Uterus (tissue), 4 donors: Measurements from ENCODE around the gene TTPAL. TPM values are rescaled to one million over a fixed set of nuclear protein-coding genes. Genes with fewer than 3 reads are reported as not detected.

Experiments used
- DNase-seq, 2 donors: peaks; one replicate each; pipeline ENCODE4 v3.0.0-alpha.2; 2019 to 2020
- H3K27ac ChIP-seq, 2 donors: fragments of 200-600 bp; sonication (generic); 1 replicate in 1 of 2; 2 replicates in 1 of 2; pipeline ENCODE4 v1.5.1; 2016 to 2018
- H3K27me3 ChIP-seq, 2 donors: fragments of 200-600 bp; sonication (generic); one replicate each; pipeline ENCODE4 v1.5.1; 2018 to 2019; ENCODE audit warnings: control low read depth in 1 of 2
- H3K36me3 ChIP-seq, 2 donors: fragments of 200-600 bp; sonication (generic); one replicate each; pipeline ENCODE4 v1.5.1; 2019; ENCODE audit warnings: control low read depth in 1 of 2
- H3K4me1 ChIP-seq, 2 donors: fragments of 200-600 bp; sonication (generic); one replicate each; pipeline ENCODE4 v1.5.1; 2018 to 2019; ENCODE audit warnings: control low read depth in 1 of 2
- H3K4me3 ChIP-seq, 2 donors: fragments of 200-600 bp; sonication (generic); 1 replicate in 1 of 2; 2 replicates in 1 of 2; pipeline ENCODE4 v1.5.1; 2018 to 2019; ENCODE audit warnings: mild to moderate bottlenecking in 1 of 2
- H3K9me3 ChIP-seq, 2 donors: fragments of 200-600 bp; sonication (generic); one replicate each; pipeline ENCODE4 v1.5.1; 2019; ENCODE audit warnings: control low read depth in 1 of 2
- CTCF ChIP-seq, 4 experiments: fragments of 200-600 bp in 2 of 4; fragments of 450-650 bp in 2 of 4; sonication (generic) in 2 of 4; IDR thresholded peaks; one replicate each; pipeline ENCODE4 v1.5.1; 2016 to 2019; ENCODE audit warnings: antibody characterized with exemption in 4 of 4, mild to moderate bottlenecking in 2 of 4, moderate library complexity in 1 of 4
- POLR2A ChIP-seq, 2 donors: fragments of 450-650 bp; IDR thresholded peaks; one replicate each; pipeline ENCODE4 v1.6.1; 2016; ENCODE audit warnings: antibody characterized with exemption in 2 of 2, mild to moderate bottlenecking in 1 of 2, moderate library complexity in 1 of 2
- intact Hi-C: fragments of 100-400 bp; cut with DNase I; formaldehyde crosslinking; loops from one replicate; pipeline ENCODE4 v1.15.1; 2023; ENCODE audit warnings: low total_unique reads
- total RNA-seq, 4 donors: library from RNA; depleted of rRNA in 3 of 4; stranded (reverse); fragments of >200 nt in 3 of 4; gene quantifications; one replicate each; pipeline versions ENCODE4 v1.1.0 to v1.2.4, GENCODE V29; 2014 to 2023
- donor health status: DM: yes; HTN: yes; CAD: no.

The TTPAL gene
- total RNA-seq = 10 to 100 TPM in 2 of 4 donors, 1 to 10 TPM in 2; 4.9 to 18.2 (median 10.0) TPM

- Histone ChIP-seq H3K27ac (peak within 1 kb of the TSS; percentile 86 to 95), H3K9me3 (no peaks in the 10 kb centered on the region), H3K4me1 (no peaks in the 10 kb centered on the region), H3K36me3 (no peaks in the 10 kb centered on the region), H3K27me3 (no peaks in the 10 kb centered on the region), H3K4me3 (peak within 1 kb of the TSS; percentile 43 to 64)
- peak; percentile 86 to 91 for DNase-seq
- intact Hi-C loops = no loop called here
- peak; percentile 62 to 79 (median 70) for TF ChIP-seq CTCF (IDR thresholded peaks at IDR 0.05)
- peak; percentile 97 to 99 for TF ChIP-seq POLR2A (IDR thresholded peaks at IDR 0.05)
Measured at GRCh38 chr20:44475694-44476560, at the start of gene TTPAL. Gene TTPAL (plus strand): TSS chr20:44475874. CDS start chr20:44480000, 4,126 bp downstream.

GRCh38 chr20:44425923-44426322 is 49.8 kb upstream of the TTPAL start:
- no peak overlapping the region for H3K27ac ChIP-seq
- H3K36me3 ChIP-seq = no peaks in the 10 kb centered on the region
- intact Hi-C loops = no loop called here
- DNase-seq = no peak
- TF ChIP-seq POLR2A (IDR thresholded peaks at IDR 0.05) = no peak
- TF ChIP-seq CTCF (IDR thresholded peaks at IDR 0.05) = no peak
- no peaks in the 10 kb centered on the region for H3K27me3 ChIP-seq
- no peaks in the 10 kb centered on the region for H3K9me3 ChIP-seq
- H3K4me1 ChIP-seq = no peaks in the 10 kb centered on the region
- H3K4me3 ChIP-seq = no peak overlapping the region

GRCh38 chr20:44426879-44427790 is 48.5 kb upstream of the TTPAL start:
- no peaks in the 10 kb centered on the region for H3K9me3 ChIP-seq
- H3K4me3 ChIP-seq = no peak overlapping the region
- H3K36me3 ChIP-seq = no peaks in the 10 kb centered on the region
- no peak for DNase-seq
- no peak for TF ChIP-seq CTCF (IDR thresholded peaks at IDR 0.05)
- no peak for TF ChIP-seq POLR2A (IDR thresholded peaks at IDR 0.05)
- H3K27me3 ChIP-seq = peaks cover 0 to 3% of the 10 kb centered on the region in 2 donors
- no peaks in the 10 kb centered on the region for H3K4me1 ChIP-seq
- H3K27ac ChIP-seq = no peak overlapping the region
- intact Hi-C loops = no loop called here

GRCh38 chr20:44427804-44428173 is 47.9 kb upstream of the TTPAL start:
- Histone ChIP-seq H3K36me3 (no peaks in the 10 kb centered on the region), H3K4me3 (no peak overlapping the region), H3K27ac (no peak overlapping the region), H3K27me3 (peaks cover 0 to 3% of the 10 kb centered on the region in 2 donors), H3K9me3 (no peaks in the 10 kb centered on the region), H3K4me1 (no peaks in the 10 kb centered on the region)
- no peak for TF ChIP-seq POLR2A (IDR thresholded peaks at IDR 0.05)
- TF ChIP-seq CTCF (IDR thresholded peaks at IDR 0.05) = no peak
- intact Hi-C loops = no loop called here
- no peak for DNase-seq
